HepG2 (cell line): Measurements from ENCODE around the gene TANGO2. TPM values are rescaled to one million over a fixed set of nuclear protein-coding genes. Genes with fewer than 3 reads are reported as not detected.

Experiments used
- ATF1 ChIP-seq: IDR thresholded peaks from 2 replicates; pipeline ENCODE4 v1.6.1; 2016; ENCODE audit warnings: mild to moderate bottlenecking, control low read depth
- EHMT2 ChIP-seq: fragments of 200-600 bp; sonication (generic); IDR thresholded peaks from 2 replicates; pipeline ENCODE4 v1.7.0; 2017; ENCODE audit warnings: antibody characterized with exemption, low read depth, low read length, borderline replicate concordance
- NAIF1 ChIP-seq: sonication (generic); formaldehyde crosslinking; IDR thresholded peaks from 2 replicates; pipeline ENCODE4 v1.5.0; 2020; ENCODE audit warnings: mild to moderate bottlenecking, missing genetic modification reagents, borderline replicate concordance
- POLR2A ChIP-seq, 2 experiments: IDR thresholded peaks; 2 replicates each; pipeline ENCODE4 v1.6.1; 2011; ENCODE audit warnings: low read depth in 2 of 2, low read length in 2 of 2, mild to moderate bottlenecking in 1 of 2, moderate library complexity in 1 of 2; ENCODE audit not compliant: insufficient read depth in 1 of 2
- SCMH1 ChIP-seq: sonication (generic); formaldehyde crosslinking; IDR thresholded peaks from 2 replicates; pipeline ENCODE4 v1.9.0; 2021; ENCODE audit warnings: missing genetic modification reagents, mild to moderate bottlenecking, borderline replicate concordance
- SP4 ChIP-seq: sonication (generic); formaldehyde crosslinking; IDR thresholded peaks from 2 replicates; pipeline ENCODE4 v1.8.1; 2023; ENCODE audit warnings: mild to moderate bottlenecking, missing genetic modification reagents
- TOE1 ChIP-seq: sonication (generic); formaldehyde crosslinking; IDR thresholded peaks from 2 replicates; pipeline ENCODE4 v1.4.0; 2020; ENCODE audit warnings: mild to moderate bottlenecking, missing genetic modification reagents
- YY1 ChIP-seq: IDR thresholded peaks from 2 replicates; pipeline ENCODE4 v1.6.1; 2011; ENCODE audit warnings: low read length, low read depth, moderate library complexity, mild to moderate bottlenecking; ENCODE audit not compliant: insufficient read depth, insufficient replicate concordance
- ZFP62 ChIP-seq: sonication (generic); formaldehyde crosslinking; IDR thresholded peaks from 2 replicates; pipeline ENCODE4 v1.4.0; 2020; ENCODE audit warnings: missing genetic modification reagents
- ZKSCAN8 ChIP-seq: IDR thresholded peaks from 2 replicates; pipeline ENCODE4 v1.6.1; 2016; ENCODE audit warnings: borderline replicate concordance, missing genetic modification reagents, missing compliant biosample characterization
- ZNF224 ChIP-seq: sonication (generic); formaldehyde crosslinking; IDR thresholded peaks from 2 replicates; pipeline ENCODE4 v1.5.0; 2020; ENCODE audit warnings: mild to moderate bottlenecking, missing genetic modification reagents
- ZNF550 ChIP-seq: sonication (generic); formaldehyde crosslinking; IDR thresholded peaks from 2 replicates; pipeline ENCODE4 v1.4.0; 2020; ENCODE audit warnings: mild to moderate bottlenecking, missing genetic modification reagents, borderline replicate concordance
- ZSCAN22 ChIP-seq: sonication (generic); formaldehyde crosslinking; IDR thresholded peaks from 2 replicates; pipeline ENCODE4 v1.4.0; 2020; ENCODE audit warnings: mild to moderate bottlenecking, missing genetic modification reagents
- polyA plus RNA-seq, 8 experiments: library from polyadenylated mRNA; depleted of rRNA in 3 of 8; stranded (reverse) in 7 of 8; unstranded in 1 of 8; fragments of >200 nt; fragmentation: Illumina TruSeq in 4 of 8; extraction: Trizol in 4 of 8; gene quantifications; 2 replicates each; pipeline versions ENCODE4 v1.2.1 to v1.2.3, GENCODE V29; 2011 to 2016; ENCODE audit warnings: low read depth in 4 of 8, missing spikeins in 1 of 8, mixed read lengths in 1 of 8; ENCODE audit not compliant: insufficient read depth in 1 of 8
- total RNA-seq, 5 experiments: library from RNA; depleted of rRNA; stranded (reverse); fragments of >200 nt; fragmentation: Illumina TruSeq; extraction: Trizol; gene quantifications; 2 replicates each; pipeline ENCODE4 v1.2.3, GENCODE V29; 2016; ENCODE audit warnings: low read depth in 1 of 5
- TF ChIP-seq, protein P1 (sequence below): sonication (generic); formaldehyde crosslinking; IDR thresholded peaks from 2 replicates; pipeline ENCODE4 v1.5.0; 2020; ENCODE audit warnings: missing genetic modification reagents
- TF ChIP-seq, protein P2 (sequence below), 2 experiments: sonication (generic) in 1 of 2; formaldehyde crosslinking in 1 of 2; IDR thresholded peaks; 2 replicates each; pipeline versions ENCODE4 v1.6.1 to v1.9.0; 2014 to 2022; ENCODE audit warnings: antibody characterized with exemption in 1 of 2, borderline replicate concordance in 1 of 2, inconsistent platforms in 1 of 2, low read depth in 1 of 2, missing genetic modification reagents in 1 of 2
- TF ChIP-seq, protein P3 (sequence below): sonication (generic); formaldehyde crosslinking; IDR thresholded peaks from 2 replicates; pipeline ENCODE4 v1.8.1; 2023; ENCODE audit warnings: mild to moderate bottlenecking, missing genetic modification reagents, borderline replicate concordance
- TF ChIP-seq, protein P4 (sequence below): sonication (generic); formaldehyde crosslinking; conservative IDR thresholded peaks from 2 replicates; pipeline ENCODE4 v1.8.1; 2023; ENCODE audit warnings: missing genetic modification reagents
- TF ChIP-seq, protein P5 (sequence below): sonication (generic); formaldehyde crosslinking; IDR thresholded peaks from 2 replicates; pipeline ENCODE4 v1.5.0; 2020; ENCODE audit warnings: missing genetic modification reagents

The TANGO2 gene
- total and polyA plus RNA-seq, 2 of the 13 experiments (the other 11 are each of a cell fraction or from before 2014, with no cell fraction given), result 12.9 to 14.8 TPM

DNA sequence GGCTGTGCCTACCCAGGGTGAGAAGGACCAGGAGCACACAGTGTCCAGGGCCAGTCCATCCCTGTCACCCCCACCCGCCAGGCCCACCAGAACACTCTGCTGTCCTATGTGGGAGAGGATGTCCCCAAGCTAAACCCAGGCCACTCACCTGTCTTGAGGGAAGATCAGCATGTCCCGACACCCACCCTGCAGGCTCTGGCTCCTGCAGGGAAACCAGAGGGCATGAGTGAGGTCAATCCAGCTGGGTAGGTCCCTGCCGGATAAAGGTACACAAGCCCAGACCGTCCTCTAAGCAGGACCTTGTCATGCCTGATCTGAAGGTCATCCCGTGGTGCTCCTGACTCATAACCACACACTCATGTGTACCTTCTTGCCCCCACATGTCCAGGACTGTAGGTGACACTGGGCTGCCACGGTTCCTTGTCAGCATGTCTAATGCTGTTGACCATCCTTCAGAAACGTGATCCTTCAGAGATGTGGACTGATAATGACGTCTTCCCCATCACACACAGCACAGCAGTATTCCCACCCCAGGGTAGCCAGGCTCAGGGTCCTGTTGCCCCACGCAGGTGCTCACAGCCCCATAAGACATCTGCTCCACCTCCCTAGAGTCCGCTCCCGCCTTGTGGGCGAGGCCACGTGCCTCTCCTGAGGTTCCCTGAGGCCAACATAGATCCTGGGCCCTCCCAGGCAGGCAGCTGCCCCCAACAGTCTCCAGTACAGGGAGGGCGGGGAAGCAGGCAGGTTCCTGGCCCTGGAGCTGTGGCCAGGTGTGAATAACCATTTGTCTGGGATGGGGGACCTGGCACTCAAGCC, 10.4 kb upstream of the TANGO2 start (continued):
- TF ChIP-seq, protein P1, sequence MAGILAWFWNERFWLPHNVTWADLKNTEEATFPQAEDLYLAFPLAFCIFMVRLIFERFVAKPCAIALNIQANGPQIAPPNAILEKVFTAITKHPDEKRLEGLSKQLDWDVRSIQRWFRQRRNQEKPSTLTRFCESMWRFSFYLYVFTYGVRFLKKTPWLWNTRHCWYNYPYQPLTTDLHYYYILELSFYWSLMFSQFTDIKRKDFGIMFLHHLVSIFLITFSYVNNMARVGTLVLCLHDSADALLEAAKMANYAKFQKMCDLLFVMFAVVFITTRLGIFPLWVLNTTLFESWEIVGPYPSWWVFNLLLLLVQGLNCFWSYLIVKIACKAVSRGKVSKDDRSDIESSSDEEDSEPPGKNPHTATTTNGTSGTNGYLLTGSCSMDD, result no peak
- TF ChIP-seq ATF1 (CRISPR knock-in tag) (no peak), NAIF1 (CRISPR knock-in tag) (no peak), ZFP62 (CRISPR knock-in tag) (no peak), ZNF224 (CRISPR knock-in tag) (no peak), POLR2A (IDR thresholded peaks at IDR 0.05; ENCODE audit: insufficient read depth in 1 of 2, low read depth in 2 of 2, low read length in 2 of 2) (no peak), SP4 (CRISPR knock-in tag) (no peak), TOE1 (no peak), ZSCAN22 (CRISPR knock-in tag) (no peak), YY1 (no peak), EHMT2 (no peak), ZKSCAN8 (CRISPR knock-in tag) (no peak), ZNF550 (CRISPR knock-in tag) (no peak), SCMH1 (CRISPR knock-in tag) (no peak)
- TF ChIP-seq, protein P2, sequence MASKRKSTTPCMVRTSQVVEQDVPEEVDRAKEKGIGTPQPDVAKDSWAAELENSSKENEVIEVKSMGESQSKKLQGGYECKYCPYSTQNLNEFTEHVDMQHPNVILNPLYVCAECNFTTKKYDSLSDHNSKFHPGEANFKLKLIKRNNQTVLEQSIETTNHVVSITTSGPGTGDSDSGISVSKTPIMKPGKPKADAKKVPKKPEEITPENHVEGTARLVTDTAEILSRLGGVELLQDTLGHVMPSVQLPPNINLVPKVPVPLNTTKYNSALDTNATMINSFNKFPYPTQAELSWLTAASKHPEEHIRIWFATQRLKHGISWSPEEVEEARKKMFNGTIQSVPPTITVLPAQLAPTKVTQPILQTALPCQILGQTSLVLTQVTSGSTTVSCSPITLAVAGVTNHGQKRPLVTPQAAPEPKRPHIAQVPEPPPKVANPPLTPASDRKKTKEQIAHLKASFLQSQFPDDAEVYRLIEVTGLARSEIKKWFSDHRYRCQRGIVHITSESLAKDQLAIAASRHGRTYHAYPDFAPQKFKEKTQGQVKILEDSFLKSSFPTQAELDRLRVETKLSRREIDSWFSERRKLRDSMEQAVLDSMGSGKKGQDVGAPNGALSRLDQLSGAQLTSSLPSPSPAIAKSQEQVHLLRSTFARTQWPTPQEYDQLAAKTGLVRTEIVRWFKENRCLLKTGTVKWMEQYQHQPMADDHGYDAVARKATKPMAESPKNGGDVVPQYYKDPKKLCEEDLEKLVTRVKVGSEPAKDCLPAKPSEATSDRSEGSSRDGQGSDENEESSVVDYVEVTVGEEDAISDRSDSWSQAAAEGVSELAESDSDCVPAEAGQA (IDR thresholded peaks at IDR 0.05; ENCODE audit: low read depth), result no peak
- TF ChIP-seq, protein P2 (CRISPR knock-in tag; IDR thresholded peaks at IDR 0.05; ENCODE audit: borderline replicate concordance), result no peak
- TF ChIP-seq, protein P3, sequence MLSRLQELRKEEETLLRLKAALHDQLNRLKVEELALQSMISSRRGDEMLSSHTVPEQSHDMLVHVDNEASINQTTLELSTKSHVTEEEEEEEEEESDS, result 0 out of 2 replicates have a peak, but pooled peaks have one; percentile 47
- TF ChIP-seq, protein P4, sequence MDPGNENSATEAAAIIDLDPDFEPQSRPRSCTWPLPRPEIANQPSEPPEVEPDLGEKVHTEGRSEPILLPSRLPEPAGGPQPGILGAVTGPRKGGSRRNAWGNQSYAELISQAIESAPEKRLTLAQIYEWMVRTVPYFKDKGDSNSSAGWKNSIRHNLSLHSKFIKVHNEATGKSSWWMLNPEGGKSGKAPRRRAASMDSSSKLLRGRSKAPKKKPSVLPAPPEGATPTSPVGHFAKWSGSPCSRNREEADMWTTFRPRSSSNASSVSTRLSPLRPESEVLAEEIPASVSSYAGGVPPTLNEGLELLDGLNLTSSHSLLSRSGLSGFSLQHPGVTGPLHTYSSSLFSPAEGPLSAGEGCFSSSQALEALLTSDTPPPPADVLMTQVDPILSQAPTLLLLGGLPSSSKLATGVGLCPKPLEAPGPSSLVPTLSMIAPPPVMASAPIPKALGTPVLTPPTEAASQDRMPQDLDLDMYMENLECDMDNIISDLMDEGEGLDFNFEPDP, result no peak
- TF ChIP-seq, protein P5, sequence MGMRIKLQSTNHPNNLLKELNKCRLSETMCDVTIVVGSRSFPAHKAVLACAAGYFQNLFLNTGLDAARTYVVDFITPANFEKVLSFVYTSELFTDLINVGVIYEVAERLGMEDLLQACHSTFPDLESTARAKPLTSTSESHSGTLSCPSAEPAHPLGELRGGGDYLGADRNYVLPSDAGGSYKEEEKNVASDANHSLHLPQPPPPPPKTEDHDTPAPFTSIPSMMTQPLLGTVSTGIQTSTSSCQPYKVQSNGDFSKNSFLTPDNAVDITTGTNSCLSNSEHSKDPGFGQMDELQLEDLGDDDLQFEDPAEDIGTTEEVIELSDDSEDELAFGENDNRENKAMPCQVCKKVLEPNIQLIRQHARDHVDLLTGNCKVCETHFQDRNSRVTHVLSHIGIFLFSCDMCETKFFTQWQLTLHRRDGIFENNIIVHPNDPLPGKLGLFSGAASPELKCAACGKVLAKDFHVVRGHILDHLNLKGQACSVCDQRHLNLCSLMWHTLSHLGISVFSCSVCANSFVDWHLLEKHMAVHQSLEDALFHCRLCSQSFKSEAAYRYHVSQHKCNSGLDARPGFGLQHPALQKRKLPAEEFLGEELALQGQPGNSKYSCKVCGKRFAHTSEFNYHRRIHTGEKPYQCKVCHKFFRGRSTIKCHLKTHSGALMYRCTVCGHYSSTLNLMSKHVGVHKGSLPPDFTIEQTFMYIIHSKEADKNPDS (CRISPR knock-in tag), result no peak
